HG03103 (cell line): ENCODE measurements around the gene MMP24.
"Not testable (repeated sequence)": the region's sequence is repeated elsewhere in the genome, so short reads cannot be mapped to it uniquely, and the experiment has no call there.

Source experiments
- ATAC-seq: cut with Tn5 transposase; IDR thresholded peaks from one replicate; pipeline ENCODE4 v1.9.1; 2021; ENCODE audit warnings: low read depth; ENCODE audit not compliant: unreplicated experiment

MMP24 gene

GRCh38 chr20:35252598-35252997 is 26.1 kb downstream of the MMP24 start:
- ATAC-seq: not testable (repeated sequence)

DNA sequence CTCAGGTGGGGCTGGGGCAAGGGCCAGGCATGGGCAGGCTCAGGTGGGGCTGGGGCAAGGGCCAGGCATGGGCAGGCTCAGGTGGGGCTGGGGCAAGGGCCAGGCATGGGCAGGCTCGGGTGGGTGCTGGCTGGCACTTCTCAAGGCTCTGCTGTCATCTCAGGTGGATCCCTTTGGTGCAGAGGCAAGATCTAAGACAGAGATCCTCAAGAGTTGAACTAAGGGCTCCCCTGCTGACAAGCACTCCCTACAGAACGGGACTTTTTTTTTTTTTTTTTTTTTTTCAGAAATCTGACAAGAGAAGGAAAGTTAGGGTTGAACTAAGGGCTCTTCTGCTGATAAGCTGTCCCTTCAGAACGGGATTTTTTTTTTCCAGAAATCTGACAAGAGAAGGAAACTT is 26.5 kb downstream of the MMP24 start:
- ATAC-seq: no peak

DNA sequence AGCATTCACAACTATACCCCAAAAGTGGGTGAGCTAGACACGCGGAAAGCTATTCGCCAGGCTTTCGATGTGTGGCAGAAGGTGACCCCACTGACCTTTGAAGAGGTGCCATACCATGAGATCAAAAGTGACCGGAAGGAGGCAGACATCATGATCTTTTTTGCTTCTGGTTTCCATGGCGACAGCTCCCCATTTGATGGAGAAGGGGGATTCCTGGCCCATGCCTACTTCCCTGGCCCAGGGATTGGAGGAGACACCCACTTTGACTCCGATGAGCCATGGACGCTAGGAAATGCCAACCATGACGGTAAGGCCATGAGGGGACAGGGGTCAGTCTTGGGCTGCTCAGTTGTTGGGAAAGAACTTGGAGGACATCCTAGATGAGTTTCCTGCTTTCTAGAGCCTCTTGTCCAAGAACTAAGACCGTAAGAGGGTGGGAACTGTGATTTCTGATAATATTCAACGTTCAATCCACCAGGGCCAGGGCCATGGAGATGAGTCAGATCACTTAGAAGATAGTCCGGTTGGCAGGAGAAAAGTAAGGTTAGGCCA is 28.0 kb downstream of the MMP24 start:
- ATAC-seq: no peak

GRCh38 chr20:35257175-35257909 is 30.9 kb downstream of the MMP24 start:
- ATAC-seq: no peak

GRCh38 chr20:35260426-35260825 is 33.9 kb downstream of the MMP24 start:
- no peak for ATAC-seq

GRCh38 chr20:35262321-35262720 is 35.8 kb downstream of the MMP24 start:
- not testable (repeated sequence) for ATAC-seq

GRCh38 chr20:35262731-35263531 is 36.4 kb downstream of the MMP24 start:
- ATAC-seq: not testable (repeated sequence)

DNA sequence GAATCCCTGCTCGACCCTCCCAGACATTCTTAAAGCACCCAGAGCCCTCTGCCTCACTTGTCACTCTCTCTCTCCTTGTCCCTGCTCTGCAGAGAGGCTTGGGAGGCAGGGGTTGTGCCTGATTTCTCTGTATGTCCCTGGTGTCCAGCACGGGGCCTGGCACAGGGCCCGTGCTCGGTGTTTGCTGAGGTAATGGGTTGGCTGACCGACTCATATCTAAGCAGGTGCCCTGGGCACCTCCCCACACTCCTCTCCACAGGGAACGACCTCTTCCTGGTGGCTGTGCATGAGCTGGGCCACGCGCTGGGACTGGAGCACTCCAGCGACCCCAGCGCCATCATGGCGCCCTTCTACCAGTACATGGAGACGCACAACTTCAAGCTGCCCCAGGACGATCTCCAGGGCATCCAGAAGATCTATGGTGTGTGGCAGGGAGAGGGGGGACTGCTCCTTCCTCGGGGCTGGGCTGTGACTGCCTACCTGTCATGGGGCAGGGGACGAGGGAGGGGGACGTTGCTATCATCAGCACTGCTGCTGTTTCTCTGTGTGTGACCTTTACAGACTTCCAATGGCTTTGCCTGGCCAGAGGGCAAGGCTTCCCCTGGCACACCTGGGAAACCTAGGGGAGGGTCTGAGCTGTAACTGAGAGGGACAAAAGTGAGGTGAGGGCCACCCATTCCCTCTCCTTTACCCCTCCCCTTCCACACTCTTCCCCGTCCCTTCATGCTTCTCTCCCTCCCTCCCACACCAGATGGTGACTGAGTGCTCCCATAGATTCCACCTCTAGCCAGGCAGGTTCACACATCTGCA is 37.2 kb downstream of the MMP24 start:
- no peak for ATAC-seq

GRCh38 chr20:35264755-35265154 is 38.3 kb downstream of the MMP24 start:
- no peak for ATAC-seq

DNA sequence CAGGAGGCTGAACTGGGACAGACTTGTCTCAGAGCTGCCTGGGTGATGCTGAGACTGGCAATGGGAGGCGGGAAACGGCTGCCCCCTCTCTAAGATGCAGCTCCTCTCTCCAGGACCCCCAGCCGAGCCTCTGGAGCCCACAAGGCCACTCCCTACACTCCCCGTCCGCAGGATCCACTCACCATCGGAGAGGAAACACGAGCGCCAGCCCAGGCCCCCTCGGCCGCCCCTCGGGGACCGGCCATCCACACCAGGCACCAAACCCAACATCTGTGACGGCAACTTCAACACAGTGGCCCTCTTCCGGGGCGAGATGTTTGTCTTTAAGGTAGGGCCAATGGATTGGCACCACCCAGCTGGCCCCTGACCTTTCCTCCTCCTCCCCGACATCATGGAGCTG is 40.6 kb downstream of the MMP24 start:
- no peak for ATAC-seq

- no peak for ATAC-seq
These were observed 42.7 kb downstream of the MMP24 start for GRCh38 chr20:35269055-35269781.

- ATAC-seq: no peak
These were observed 43.8 kb downstream of the MMP24 start for GRCh38 chr20:35270021-35270902.

- ATAC-seq: no peak
These were observed 44.8 kb downstream of the MMP24 start for GRCh38 chr20:35271073-35271882.

DNA sequence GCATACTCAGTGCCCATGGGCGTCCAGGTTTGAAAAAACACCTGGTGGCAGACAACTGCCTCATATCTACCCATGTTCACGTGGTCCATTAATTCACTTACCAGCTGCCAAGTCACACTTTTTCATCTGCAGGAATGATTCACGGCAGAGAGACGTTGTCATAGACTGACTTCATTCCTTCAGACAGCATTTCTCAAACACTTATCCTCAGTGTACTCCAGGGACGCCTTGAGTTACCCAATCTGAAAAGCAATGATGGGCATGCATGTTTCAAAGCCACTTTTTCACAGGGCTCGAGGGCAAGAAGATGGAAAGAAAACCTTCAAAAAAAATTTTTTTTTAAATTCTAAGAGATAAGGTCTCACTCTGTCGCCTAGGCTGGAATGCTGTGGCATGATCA is 45.4 kb downstream of the MMP24 start:
- ATAC-seq: no peak

GRCh38 chr20:35273449-35274171 is 47.1 kb downstream of the MMP24 start:
- no peak for ATAC-seq

DNA sequence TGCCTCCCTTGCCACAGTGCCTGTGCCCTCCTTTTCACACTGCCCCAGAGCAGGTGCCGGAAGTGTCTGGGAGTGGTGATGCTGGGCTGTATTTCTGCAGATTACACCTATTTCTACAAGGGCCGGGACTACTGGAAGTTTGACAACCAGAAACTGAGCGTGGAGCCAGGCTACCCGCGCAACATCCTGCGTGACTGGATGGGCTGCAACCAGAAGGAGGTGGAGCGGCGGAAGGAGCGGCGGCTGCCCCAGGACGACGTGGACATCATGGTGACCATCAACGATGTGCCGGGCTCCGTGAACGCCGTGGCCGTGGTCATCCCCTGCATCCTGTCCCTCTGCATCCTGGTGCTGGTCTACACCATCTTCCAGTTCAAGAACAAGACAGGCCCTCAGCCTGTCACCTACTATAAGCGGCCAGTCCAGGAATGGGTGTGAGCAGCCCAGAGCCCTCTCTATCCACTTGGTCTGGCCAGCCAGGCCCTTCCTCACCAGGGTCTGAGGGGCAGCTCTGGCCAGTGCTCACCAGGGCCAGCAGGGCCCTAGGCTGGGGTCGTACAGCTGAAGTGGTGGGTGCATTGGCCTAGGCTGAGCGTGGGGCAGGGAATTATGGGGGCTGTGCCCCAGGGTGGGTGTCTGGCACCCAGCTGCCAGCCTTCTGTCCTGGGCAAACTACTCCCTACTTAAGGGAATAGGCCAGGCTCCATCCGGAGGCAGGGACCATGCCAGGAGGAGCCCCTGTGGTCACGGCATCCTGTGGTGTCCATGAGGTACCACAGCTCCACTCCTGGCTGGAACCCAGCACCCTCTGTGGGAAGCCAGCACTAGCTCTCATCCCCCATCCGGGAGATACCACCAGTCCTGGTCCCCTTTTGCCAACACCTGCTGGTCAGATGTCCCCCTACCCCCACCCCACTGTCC is 47.9 kb downstream of the MMP24 start:
- no peak for ATAC-seq
